ENCODE measurements around the gene CREM. TPM values are rescaled to one million over a fixed set of nuclear protein-coding genes. Genes with fewer than 3 reads are reported as not detected.
A peak's percentile ranks its signal among the peaks of the same experiment; 100 is the strongest.

The CREM gene
- total and polyA plus RNA-seq, 2 donors from 2014 or later: 41.3 to 43.9 TPM

- intact Hi-C loops (cut with DNase I): no loop called here
- no peaks in the 10 kb centered on the region for H3K9me3 ChIP-seq (ENCODE audit: control insufficient read depth in 2 of 3, insufficient read depth in 1 of 3, low read length in 3 of 3)
- peak overlapping the region; percentile 13 to 68 (median 53) for H3K9ac ChIP-seq (ENCODE audit: low read length in 3 of 3)
- peak overlapping the region; percentile 89 to 96 for H3K27ac ChIP-seq (ENCODE audit: low read depth in 2 of 2, low read length in 2 of 2)
- H3K27me3 ChIP-seq (ENCODE audit: control insufficient read depth, insufficient read depth, low read length): no peaks in the 10 kb centered on the region
- TF ChIP-seq CTCF (IDR thresholded peaks at IDR 0.05; ENCODE audit: borderline replicate concordance, extremely low read depth, insufficient read depth): no peak
- FAIRE-seq (no peak), DNase-seq (peak in 2 of 5 donors; percentile 67 to 78)
- peak overlapping the region; percentile 69 to 88 (median 72) for H3K4me3 ChIP-seq (ENCODE audit: low read length in 3 of 3)
- peaks cover 0 to 6% (median 0%) of the 10 kb centered on the region in 3 donors for H3K4me1 ChIP-seq (ENCODE audit: control insufficient read depth in 2 of 3, insufficient read depth in 2 of 3, low read depth in 1 of 3, low read length in 3 of 3)
- H3K36me3 ChIP-seq (ENCODE audit: control insufficient read depth in 2 of 3, insufficient read depth in 3 of 3, low read length in 3 of 3): no peaks in the 10 kb centered on the region
Observed at GRCh38 chr10:35194906-35195305, 68.3 kb downstream of the CREM start.

- Histone ChIP-seq H3K27me3 (ENCODE audit: control insufficient read depth, insufficient read depth, low read length) (no peaks in the 10 kb centered on the region), H3K27ac (ENCODE audit: low read depth in 2 of 2, low read length in 2 of 2) (peak overlapping the region; percentile 89 to 96), H3K9me3 (ENCODE audit: control insufficient read depth in 2 of 3, insufficient read depth in 1 of 3, low read length in 3 of 3) (no peaks in the 10 kb centered on the region), H3K36me3 (ENCODE audit: control insufficient read depth in 2 of 3, insufficient read depth in 3 of 3, low read length in 3 of 3) (no peaks in the 10 kb centered on the region), H3K4me3 (ENCODE audit: low read length in 3 of 3) (peak overlapping the region; percentile 69 to 88 (median 72)), H3K9ac (ENCODE audit: low read length in 3 of 3) (peak overlapping the region; percentile 52 to 68 (median 53)), H3K4me1 (ENCODE audit: control insufficient read depth in 2 of 3, insufficient read depth in 2 of 3, low read depth in 1 of 3, low read length in 3 of 3) (peaks cover 0 to 6% (median 0%) of the 10 kb centered on the region in 3 donors)
- peak in 4 of 5 donors; percentile 82 to 98 (median 91) for DNase-seq
- intact Hi-C loops (cut with DNase I): no loop called here
- peak; percentile 62 for FAIRE-seq
- peak; percentile 65 for TF ChIP-seq CTCF (IDR thresholded peaks at IDR 0.05; ENCODE audit: borderline replicate concordance, extremely low read depth, insufficient read depth)
Observed at GRCh38 chr10:35195361-35196306, 69.0 kb downstream of the CREM start.

GRCh38 chr10:35200487-35200886 is 73.8 kb downstream of the CREM start:
- no peak for FAIRE-seq
- intact Hi-C loops (cut with DNase I): no loop called here
- TF ChIP-seq CTCF (IDR thresholded peaks at IDR 0.05; ENCODE audit: borderline replicate concordance, extremely low read depth, insufficient read depth): no peak

More at GRCh38 chr10:35200487-35200886, 73.8 kb downstream of the CREM start:
- Histone ChIP-seq H3K9ac (ENCODE audit: low read length in 3 of 3) (no peak overlapping the region), H3K36me3 (ENCODE audit: control insufficient read depth in 2 of 3, insufficient read depth in 3 of 3, low read length in 3 of 3) (no peaks in the 10 kb centered on the region), H3K27ac (ENCODE audit: low read depth in 2 of 2, low read length in 2 of 2) (no peak overlapping the region), H3K4me3 (ENCODE audit: low read length in 3 of 3) (no peak overlapping the region), H3K9me3 (ENCODE audit: control insufficient read depth in 2 of 3, insufficient read depth in 1 of 3, low read length in 3 of 3) (no peaks in the 10 kb centered on the region), H3K27me3 (ENCODE audit: control insufficient read depth, insufficient read depth, low read length) (no peaks in the 10 kb centered on the region), H3K4me1 (ENCODE audit: control insufficient read depth in 2 of 3, insufficient read depth in 2 of 3, low read depth in 1 of 3, low read length in 3 of 3) (no peaks in the 10 kb centered on the region)
- DNase-seq: no peak
